GM21619 (cell line): ENCODE measurements around the gene ABR.
A peak's percentile ranks its signal among the peaks of the same experiment; 100 is the strongest.

ENCODE experiments used
- ATAC-seq: cut with Tn5 transposase; IDR thresholded peaks from one replicate; pipeline ENCODE4 v1.9.1; 2021; ENCODE audit not compliant: unreplicated experiment

Gene ABR

GRCh38 chr17:1011138-1011537 is 168.6 kb downstream of the ABR start:
- ATAC-seq: no peak

- ATAC-seq: no peak
Observed at GRCh38 chr17:1010586-1010985, 169.2 kb downstream of the ABR start.

- ATAC-seq: no peak
Observed at GRCh38 chr17:1010086-1010450, 169.7 kb downstream of the ABR start.

- ATAC-seq: no peak
Observed at GRCh38 chr17:1009229-1010085, 170.3 kb downstream of the ABR start.

- no peak for ATAC-seq
Observed at GRCh38 chr17:1008008-1008761, 171.6 kb downstream of the ABR start.

- no peak for ATAC-seq
Observed at GRCh38 chr17:1007310-1008007, 172.3 kb downstream of the ABR start.

GRCh38 chr17:1006054-1006453 is 173.7 kb downstream of the ABR start:
- ATAC-seq: no peak

GRCh38 chr17:1005361-1005946 is 174.3 kb downstream of the ABR start:
- no peak for ATAC-seq

- ATAC-seq: no peak
Observed at GRCh38 chr17:1004769-1005295, 174.9 kb downstream of the ABR start.

GRCh38 chr17:1003972-1004768 is 175.6 kb downstream of the ABR start:
- ATAC-seq: no peak

- no peak for ATAC-seq
Observed at GRCh38 chr17:1003633-1003971, 176.2 kb downstream of the ABR start.

- no peak for ATAC-seq
Observed at GRCh38 chr17:1002771-1003555, 176.8 kb downstream of the ABR start.

- ATAC-seq: no peak
Observed at GRCh38 chr17:1002412-1002753, 177.4 kb downstream of the ABR start.

- no peak for ATAC-seq
Observed at GRCh38 chr17:1001640-1002411, 178.0 kb downstream of the ABR start.

GRCh38 chr17:1000597-1001461 is 179.0 kb downstream of the ABR start:
- no peak for ATAC-seq

- no peak for ATAC-seq
Observed at GRCh38 chr17:998111-998510, 181.7 kb downstream of the ABR start.

GRCh38 chr17:996554-997344 is 183.0 kb downstream of the ABR start, which contains the start of gene TIMM22:
TSS of gene TIMM22 (plus strand) at chr17:997129. CDS start at chr17:997143, 14 bp downstream.
- peak; percentile 89 for ATAC-seq
